Measurements from ENCODE around the gene WDR35. TPM values are rescaled to one million over a fixed set of nuclear protein-coding genes. Genes with fewer than 3 reads are reported as not detected.

WDR35 gene
- total RNA-seq, 1 donor from 2014 or later, result 8.8 TPM

DNA sequence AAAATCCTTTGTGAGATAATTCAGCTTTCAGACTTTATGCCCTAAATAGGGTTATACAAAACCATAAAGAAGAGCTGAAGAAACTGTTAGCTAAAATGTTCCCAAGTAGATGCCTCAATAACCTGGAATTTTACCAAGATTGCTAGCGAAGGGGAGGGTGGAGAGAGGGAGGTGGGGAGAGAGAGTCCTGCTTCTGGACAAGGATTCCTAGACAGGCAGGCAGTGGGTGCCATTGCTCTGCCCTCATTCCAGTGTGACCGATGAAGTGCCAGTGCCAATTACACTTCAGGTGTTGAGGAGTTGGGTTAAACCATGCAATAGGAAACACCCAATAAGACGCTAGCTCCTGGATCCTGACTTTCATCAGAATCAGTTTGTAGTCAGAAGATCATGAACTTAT lies 43.4 kb upstream of the WDR35 start:
- peak; percentile 40 to 67 for ATAC-seq
- DNase-seq, result no peak
- intact Hi-C loops (cut with DNase I), result no loop called here
- Histone ChIP-seq H3K27ac (no peak overlapping the region), H3K36me3 (peaks cover 96% of the 10 kb centered on the region), H3K4me1 (no peaks in the 10 kb centered on the region), H3K4me3 (no peak overlapping the region), H3K27me3 (ENCODE audit: low read depth) (no peaks in the 10 kb centered on the region), H3K9me3 (no peaks in the 10 kb centered on the region)
- TF ChIP-seq, protein P1, sequence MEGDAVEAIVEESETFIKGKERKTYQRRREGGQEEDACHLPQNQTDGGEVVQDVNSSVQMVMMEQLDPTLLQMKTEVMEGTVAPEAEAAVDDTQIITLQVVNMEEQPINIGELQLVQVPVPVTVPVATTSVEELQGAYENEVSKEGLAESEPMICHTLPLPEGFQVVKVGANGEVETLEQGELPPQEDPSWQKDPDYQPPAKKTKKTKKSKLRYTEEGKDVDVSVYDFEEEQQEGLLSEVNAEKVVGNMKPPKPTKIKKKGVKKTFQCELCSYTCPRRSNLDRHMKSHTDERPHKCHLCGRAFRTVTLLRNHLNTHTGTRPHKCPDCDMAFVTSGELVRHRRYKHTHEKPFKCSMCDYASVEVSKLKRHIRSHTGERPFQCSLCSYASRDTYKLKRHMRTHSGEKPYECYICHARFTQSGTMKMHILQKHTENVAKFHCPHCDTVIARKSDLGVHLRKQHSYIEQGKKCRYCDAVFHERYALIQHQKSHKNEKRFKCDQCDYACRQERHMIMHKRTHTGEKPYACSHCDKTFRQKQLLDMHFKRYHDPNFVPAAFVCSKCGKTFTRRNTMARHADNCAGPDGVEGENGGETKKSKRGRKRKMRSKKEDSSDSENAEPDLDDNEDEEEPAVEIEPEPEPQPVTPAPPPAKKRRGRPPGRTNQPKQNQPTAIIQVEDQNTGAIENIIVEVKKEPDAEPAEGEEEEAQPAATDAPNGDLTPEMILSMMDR (IDR thresholded peaks at IDR 0.05), result no peak

DNA sequence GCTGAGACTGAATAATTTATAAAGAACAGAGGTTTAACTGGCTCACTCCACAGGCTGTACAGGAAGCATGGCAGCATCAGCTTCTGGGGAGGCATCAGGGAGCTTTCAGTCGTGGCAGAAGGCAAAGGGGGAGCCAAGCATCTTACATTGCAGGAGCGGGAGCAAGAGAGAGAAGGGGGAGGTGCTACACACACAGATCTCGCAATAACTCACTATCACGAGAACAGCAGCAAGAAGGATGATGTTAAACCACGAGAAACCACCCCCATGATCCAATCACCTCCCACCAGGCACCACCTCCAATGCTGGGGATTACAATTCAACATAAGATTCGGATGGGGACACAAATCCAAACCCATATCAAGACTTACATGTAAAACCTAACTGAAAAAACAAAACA lies 40.3 kb upstream of the WDR35 start:
- Histone ChIP-seq H3K9me3 (no peaks in the 10 kb centered on the region), H3K27me3 (ENCODE audit: low read depth) (no peaks in the 10 kb centered on the region), H3K4me3 (no peak overlapping the region), H3K27ac (no peak overlapping the region), H3K36me3 (peaks cover 70% of the 10 kb centered on the region), H3K4me1 (no peaks in the 10 kb centered on the region)
- no peak for ATAC-seq
- no peak for DNase-seq
- TF ChIP-seq, protein P1 (IDR thresholded peaks at IDR 0.05), result no peak
- intact Hi-C loops (cut with DNase I), result no loop called here

- ATAC-seq, result no peak
These were observed 38.0 kb upstream of the WDR35 start for GRCh38 chr2:20027705-20028434.

DNA sequence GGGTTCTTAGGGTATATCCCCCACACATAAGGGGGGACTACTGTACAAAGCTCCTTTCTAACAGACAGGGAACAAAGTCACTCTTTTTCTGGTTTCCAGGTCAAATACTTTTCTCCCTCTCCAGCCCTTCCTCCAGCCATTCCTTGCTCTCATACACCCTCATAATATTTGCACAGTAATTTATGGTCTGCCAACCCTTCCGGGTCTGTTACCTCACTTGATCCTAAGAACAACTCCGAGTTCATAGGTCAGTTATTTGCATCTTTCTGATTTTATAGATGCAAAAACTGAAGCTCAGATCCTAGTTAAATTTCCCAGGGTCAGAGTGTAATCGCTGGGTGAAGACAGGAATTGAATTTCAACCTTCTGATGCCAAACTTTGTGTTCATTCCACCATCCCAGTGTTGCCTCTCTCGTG lies 37.4 kb upstream of the WDR35 start:
- ATAC-seq (peak; percentile 70 to 74), DNase-seq (no peak)
- Histone ChIP-seq H3K36me3 (peaks cover 41% of the 10 kb centered on the region), H3K27me3 (ENCODE audit: low read depth) (no peaks in the 10 kb centered on the region), H3K4me3 (no peak overlapping the region), H3K27ac (no peak overlapping the region), H3K9me3 (no peaks in the 10 kb centered on the region), H3K4me1 (no peaks in the 10 kb centered on the region)
- intact Hi-C loops (cut with DNase I), result no loop called here
- TF ChIP-seq, protein P1 (IDR thresholded peaks at IDR 0.05), result no peak

More at GRCh38 chr2:20027705-20028434, 38.0 kb upstream of the WDR35 start:
- TF ChIP-seq, protein P1 (IDR thresholded peaks at IDR 0.05), result no peak
- Histone ChIP-seq H3K4me3 (no peak overlapping the region), H3K27ac (no peak overlapping the region), H3K27me3 (ENCODE audit: low read depth) (no peaks in the 10 kb centered on the region), H3K4me1 (no peaks in the 10 kb centered on the region), H3K36me3 (peaks cover 47% of the 10 kb centered on the region), H3K9me3 (no peaks in the 10 kb centered on the region)
- no peak for DNase-seq
- intact Hi-C loops (cut with DNase I), result no loop called here

GRCh38 chr2:20025065-20025786 lies 35.3 kb upstream of the WDR35 start:
- no peaks in the 10 kb centered on the region for H3K4me1 ChIP-seq
- no peak for DNase-seq
- ATAC-seq, result no peak
- peaks cover 20% of the 10 kb centered on the region for H3K36me3 ChIP-seq
- no peak overlapping the region for H3K4me3 ChIP-seq
- no peak overlapping the region for H3K27ac ChIP-seq
- H3K9me3 ChIP-seq, result no peaks in the 10 kb centered on the region
- no peaks in the 10 kb centered on the region for H3K27me3 ChIP-seq (ENCODE audit: low read depth)
- TF ChIP-seq, protein P1 (IDR thresholded peaks at IDR 0.05), result no peak
- intact Hi-C loops (cut with DNase I), result no loop called here
